ENCODE results near the gene AP3M1.
"Not testable (repeated sequence)": the region's sequence is repeated elsewhere in the genome, so short reads cannot be mapped to it uniquely, and the experiment has no call there.

The AP3M1 gene

DNA sequence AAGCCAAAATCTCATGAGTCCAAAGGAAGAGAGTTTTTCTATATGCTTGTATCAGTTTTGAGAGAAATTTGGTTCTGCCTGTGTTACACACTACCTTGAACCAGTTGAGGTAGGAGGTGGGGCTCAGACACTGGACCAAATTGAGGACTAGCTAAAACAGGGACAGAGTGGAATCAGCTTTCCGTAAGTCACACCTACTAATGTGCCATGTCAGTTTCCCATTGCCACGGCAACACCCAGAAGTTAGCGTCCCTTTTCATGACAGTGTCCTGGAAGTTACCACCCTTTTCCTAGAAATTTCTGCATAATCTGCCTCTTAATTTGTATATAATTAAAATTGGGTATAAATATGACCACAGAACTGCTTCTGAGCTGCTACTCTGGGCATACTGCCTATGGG is 9.4 kb upstream of the AP3M1 start:
- DNase-seq: no peak

GRCh38 chr10:74156919-74157289 is 6.3 kb upstream of the AP3M1 start:
- DNase-seq: peak; percentile 55

DNA sequence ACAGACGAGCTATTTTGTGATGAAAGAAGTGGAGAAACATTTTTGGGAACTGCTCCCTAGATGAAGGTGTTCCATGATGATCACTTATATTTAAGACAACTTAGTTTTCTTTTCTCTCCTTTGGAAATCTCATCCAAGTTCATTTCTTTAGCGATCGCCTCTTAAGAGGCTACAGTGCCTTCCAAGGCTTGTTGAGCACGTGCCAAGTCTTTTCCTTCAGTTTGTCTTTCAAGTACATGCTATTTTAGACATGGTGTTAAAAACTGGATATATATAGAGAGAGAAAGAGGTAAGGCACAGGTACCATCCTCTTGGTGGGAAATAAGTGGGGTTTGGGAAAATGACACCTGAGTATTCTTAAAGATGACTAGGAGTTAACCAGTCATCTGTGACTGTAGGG is 3.0 kb upstream of the AP3M1 start:
- no peak for DNase-seq

DNA sequence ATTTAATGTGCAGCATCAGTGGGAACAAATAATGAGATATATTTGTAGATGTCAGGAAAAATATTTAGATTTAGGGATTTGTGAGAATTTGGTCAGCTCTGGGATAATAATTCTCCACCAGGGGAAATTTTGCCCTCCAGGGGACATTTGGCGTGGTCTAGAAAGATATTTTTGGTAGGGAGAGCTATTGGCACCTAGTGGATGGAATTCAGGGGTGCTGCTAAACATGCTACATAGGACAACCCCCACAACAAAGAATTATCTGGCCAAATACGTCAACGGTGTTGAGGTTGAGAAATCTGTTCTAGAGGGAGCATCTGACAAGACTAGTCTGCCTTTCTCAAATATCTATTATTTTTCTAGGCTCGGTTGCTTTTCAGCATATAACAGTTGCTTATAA is 2.5 kb upstream of the AP3M1 start:
- peak; percentile 67 for DNase-seq

- DNase-seq: no peak
Observed at GRCh38 chr10:74151879-74152722, 1.5 kb upstream of the AP3M1 start.

DNA sequence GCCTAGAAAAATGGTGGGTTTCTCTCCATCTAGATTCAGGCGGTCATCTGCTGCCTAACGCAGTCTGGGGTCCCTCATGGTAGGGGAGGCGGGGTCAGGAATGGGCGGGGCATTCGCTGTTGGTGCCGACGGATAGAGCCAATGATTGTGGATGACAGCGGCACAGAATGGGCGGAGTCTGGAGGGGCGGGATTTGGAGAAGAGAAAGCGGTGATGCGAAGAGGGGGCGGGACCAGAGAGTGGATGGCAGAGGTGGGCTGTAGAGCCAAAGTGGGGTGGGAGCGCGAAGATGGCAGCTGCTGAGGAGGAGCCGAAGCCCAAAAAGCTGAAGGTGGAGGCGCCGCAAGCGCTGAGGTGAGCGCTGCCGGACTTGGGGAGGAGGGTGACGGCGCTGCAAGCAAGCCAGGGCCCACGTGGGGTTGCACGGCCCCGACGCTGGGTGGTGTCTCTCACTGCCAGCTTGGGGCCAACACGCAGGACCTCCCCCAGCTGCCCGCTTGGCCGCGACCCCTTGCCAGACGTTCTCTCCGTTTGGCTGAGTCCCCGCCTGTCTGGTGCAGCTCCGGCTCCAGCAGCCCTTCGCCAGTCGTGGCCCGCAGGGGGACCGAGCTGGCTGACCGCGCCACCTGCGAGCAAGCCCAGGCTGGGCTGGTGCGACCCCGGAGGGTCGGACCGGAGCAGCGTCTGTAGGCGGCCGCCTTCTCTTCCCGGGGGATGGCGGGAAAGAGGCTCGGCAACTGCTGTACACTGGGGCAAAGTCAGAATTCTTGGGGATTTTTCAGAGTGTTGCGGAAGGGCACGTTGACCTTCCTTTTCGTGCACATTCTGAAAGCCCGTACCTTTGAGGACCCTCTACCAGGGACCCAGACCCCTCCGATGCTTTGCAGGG is 606 bp upstream of the AP3M1 start, which contains the start of gene ADK:
Gene ADK, plus strand, starts transcription at position 232 of the 889 bp plus-strand sequence. Its CDS starts 58 bp downstream, at position 290.
- peak; percentile 93 for DNase-seq

- DNase-seq: not testable (repeated sequence)
Observed at GRCh38 chr10:74146980-74147379, 3.6 kb downstream of the AP3M1 start.

- peak; percentile 33 for DNase-seq
Observed at GRCh38 chr10:74145133-74145532, 5.5 kb downstream of the AP3M1 start.

DNA sequence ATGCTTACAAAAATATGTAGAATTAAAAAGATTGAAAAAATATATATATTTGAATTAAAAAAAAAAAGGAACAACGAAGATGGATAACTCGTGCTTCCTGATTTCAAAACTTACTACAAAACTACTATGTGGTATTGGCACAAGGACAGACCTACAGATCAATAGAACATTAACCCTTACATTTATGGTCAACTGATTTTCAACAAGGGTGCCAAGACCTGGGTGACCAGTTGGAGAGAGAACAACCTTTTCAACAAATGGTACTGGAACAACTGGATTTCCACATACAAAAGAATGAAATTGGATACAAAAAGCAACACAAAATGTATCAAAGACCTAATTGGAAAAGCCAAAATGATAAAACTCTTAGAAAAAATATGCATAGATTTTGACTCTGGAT is 10.1 kb downstream of the AP3M1 start:
- DNase-seq: no peak

DNA sequence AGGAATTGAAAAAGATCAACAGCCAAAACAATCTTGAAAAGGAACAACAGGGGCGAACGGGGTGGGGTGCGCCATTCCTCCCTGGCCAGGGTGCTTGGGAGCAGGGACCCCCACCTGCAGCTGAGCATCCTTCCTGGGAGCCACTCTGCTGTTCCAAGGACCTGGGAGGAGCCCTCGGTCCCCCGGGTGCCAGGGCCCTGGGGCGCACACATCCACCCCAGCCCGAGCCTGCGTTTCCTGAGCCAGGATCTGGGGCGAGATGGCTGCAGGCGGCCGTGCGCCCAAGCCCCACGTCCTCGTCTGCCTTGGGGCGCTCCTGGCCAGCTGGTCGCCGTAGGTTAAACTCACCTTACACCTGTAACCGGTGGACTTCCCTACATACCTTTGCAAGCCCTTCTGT is 10.6 kb downstream of the AP3M1 start:
- no peak for DNase-seq

- DNase-seq: not testable (repeated sequence)
Observed at GRCh38 chr10:74138596-74138995, 12.0 kb downstream of the AP3M1 start.

- DNase-seq: no peak
Observed at GRCh38 chr10:74137992-74138391, 12.6 kb downstream of the AP3M1 start.

GRCh38 chr10:74135452-74135851 is 15.2 kb downstream of the AP3M1 start:
- no peak for DNase-seq

DNA sequence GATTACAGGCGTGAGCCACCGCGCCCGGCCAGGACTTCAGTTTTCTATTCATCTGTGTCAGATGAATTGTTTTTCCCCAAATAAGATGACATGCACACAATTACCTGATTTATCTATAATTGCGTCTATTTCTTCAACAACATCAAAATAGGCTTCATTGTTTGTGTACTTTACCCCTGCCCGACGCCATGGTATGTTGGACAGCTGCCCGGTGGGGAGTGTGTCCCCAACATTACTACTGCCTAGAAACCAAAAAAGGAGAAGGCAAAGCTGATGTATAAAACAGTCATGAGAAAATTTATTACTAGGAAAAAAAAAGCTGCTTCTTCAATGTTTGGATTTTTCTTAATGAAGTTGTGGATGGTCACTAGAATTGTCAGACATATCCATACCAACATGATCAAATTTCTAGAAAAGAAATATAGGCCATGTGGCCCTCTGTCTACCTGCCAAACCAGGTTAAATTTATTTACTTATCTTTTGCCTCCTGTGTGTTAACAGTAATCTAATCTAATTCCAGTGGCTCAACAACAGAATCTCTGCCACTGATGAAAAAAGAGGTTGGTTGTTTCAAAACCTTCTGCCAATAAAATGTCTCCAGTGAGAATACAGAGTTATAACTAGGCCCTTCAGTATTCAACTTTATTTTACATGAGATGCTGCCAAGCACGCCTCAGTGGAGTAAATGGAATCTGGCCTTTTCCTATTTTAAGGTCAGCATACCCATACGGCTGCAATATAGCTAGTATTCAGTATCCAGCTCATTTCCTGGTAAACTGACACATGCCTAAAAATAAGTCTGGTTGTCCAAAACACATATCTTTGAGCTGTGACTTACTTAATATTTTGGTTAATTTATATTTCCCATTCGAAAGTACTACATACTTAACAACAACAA is 16.5 kb downstream of the AP3M1 start:
- DNase-seq: no peak

GRCh38 chr10:74123081-74123480 is 27.5 kb downstream of the AP3M1 start:
- no peak for DNase-seq

- no peak for DNase-seq
Observed at GRCh38 chr10:74122060-74122459, 28.6 kb downstream of the AP3M1 start.

DNA sequence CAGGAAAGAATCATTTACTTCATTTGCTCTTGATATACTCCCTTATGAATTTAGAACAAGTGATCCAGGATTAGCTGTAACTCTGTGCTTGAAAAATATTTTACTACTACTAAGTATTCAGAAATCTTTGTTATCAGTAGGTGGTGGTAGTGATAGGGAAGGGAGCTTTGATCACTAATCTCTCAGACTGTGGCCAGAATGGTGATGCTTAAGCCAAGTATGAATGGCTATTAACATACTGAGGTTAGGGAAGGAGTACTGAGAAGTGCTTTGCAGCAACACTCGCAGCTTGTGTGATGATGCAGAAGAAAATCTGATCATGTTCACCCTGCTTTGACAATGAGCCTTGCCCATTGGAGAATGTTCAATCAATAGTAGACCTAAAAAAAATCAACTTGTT is 29.3 kb downstream of the AP3M1 start:
- peak; percentile 5 for DNase-seq

GRCh38 chr10:74120911-74121310 is 29.7 kb downstream of the AP3M1 start:
- DNase-seq: no peak

DNA sequence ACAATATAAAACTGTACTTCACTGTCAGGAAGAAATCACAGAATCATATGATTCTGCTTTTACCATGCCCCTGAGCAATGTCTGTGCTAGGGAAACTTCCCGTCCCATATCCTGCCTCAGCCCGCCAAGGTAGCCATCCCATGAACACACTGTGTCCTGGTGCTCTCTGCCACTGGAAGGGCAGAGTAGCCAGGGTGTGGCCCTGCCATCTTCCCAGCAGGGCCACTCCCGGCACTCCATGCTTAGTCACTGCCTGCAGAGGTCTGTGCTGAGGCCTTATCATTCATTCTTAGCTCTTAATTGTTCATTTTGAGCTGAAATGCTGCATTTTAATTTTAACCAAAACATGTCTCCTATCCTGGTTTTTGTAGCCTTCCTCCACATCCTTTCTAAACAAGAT is 31.8 kb downstream of the AP3M1 start:
- no peak for DNase-seq

- DNase-seq: no peak
Observed at GRCh38 chr10:74117738-74118137, 32.9 kb downstream of the AP3M1 start.

GRCh38 chr10:74114041-74114448 is 36.6 kb downstream of the AP3M1 start:
- DNase-seq: no peak

- no peak for DNase-seq
Observed at GRCh38 chr10:74113546-74113945, 37.1 kb downstream of the AP3M1 start.

DNA sequence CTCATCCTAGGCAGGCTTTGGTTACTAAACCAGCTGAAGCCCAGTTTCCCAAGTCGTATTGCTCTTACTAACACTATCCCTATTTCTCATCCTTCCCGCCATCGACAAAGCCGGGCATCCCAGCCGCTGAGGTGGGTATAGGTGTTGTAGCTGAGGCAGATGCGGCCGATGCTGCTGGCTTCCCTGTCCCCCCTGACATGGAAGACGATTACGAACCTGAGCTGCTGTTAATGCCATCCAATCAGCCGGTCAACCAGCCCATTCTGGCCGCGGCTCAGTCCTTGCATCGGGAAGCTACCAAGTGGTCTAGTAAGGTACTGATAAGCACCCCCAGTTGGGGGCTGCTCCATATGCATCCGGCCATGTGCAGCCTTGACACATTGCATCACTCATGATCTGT is 38.8 kb downstream of the AP3M1 start:
- no peak for DNase-seq

All from NCI-H226 (cell line).